ENCODE data around the gene C22orf39. TPM values are rescaled to one million over a fixed set of nuclear protein-coding genes. Genes with fewer than 3 reads are reported as not detected.

Gene C22orf39
- total and polyA plus RNA-seq, 2 donors (not counting 1 experiment from before 2014, with no cell fraction given): 15.9 to 16.2 TPM

GRCh38 chr22:19412478-19412877 lies 35.0 kb downstream of the C22orf39 start:
- H4K20me1 ChIP-seq (ENCODE audit: control insufficient read depth, extremely low read depth, insufficient read depth, low read length): no peaks in the 10 kb centered on the region
- H3K4me3 ChIP-seq (replicated peaks in 1 of 4; ENCODE audit: control extremely low read depth in 1 of 4, insufficient read depth in 1 of 4, low read depth in 3 of 4, low read length in 4 of 4): no peak overlapping the region
- peaks cover 37% of the 10 kb centered on the region for H3K79me2 ChIP-seq (ENCODE audit: control insufficient read depth, insufficient read depth, low read length)
- H3K27ac ChIP-seq (ENCODE audit: insufficient read depth, low read length): no peak overlapping the region
- no peaks in the 10 kb centered on the region for H3K4me1 ChIP-seq (ENCODE audit: control insufficient read depth, extremely low read depth, insufficient read depth, low read length)
- peaks cover 9% of the 10 kb centered on the region for H3K36me3 ChIP-seq (ENCODE audit: control insufficient read depth, insufficient read depth, low read length)
- H3K27me3 ChIP-seq (ENCODE audit: control insufficient read depth, insufficient read depth, low read length): no peaks in the 10 kb centered on the region
- TF ChIP-seq, protein P1, sequence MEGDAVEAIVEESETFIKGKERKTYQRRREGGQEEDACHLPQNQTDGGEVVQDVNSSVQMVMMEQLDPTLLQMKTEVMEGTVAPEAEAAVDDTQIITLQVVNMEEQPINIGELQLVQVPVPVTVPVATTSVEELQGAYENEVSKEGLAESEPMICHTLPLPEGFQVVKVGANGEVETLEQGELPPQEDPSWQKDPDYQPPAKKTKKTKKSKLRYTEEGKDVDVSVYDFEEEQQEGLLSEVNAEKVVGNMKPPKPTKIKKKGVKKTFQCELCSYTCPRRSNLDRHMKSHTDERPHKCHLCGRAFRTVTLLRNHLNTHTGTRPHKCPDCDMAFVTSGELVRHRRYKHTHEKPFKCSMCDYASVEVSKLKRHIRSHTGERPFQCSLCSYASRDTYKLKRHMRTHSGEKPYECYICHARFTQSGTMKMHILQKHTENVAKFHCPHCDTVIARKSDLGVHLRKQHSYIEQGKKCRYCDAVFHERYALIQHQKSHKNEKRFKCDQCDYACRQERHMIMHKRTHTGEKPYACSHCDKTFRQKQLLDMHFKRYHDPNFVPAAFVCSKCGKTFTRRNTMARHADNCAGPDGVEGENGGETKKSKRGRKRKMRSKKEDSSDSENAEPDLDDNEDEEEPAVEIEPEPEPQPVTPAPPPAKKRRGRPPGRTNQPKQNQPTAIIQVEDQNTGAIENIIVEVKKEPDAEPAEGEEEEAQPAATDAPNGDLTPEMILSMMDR (conservative IDR thresholded peaks at IDR 0.05 in 1 of 2, IDR thresholded peaks at IDR 0.05 in 1 of 2; ENCODE audit: low read depth in 1 of 2, low read length in 2 of 2): no peak
- TF ChIP-seq EZH2 (IDR thresholded peaks at IDR 0.05; ENCODE audit: low read length, missing control alignments): no peak
- no peak for DNase-seq (ENCODE audit: low read depth in 2 of 2)
- no peak overlapping the region for H3K9ac ChIP-seq (ENCODE audit: insufficient read depth, low read length)
- H3K9me3 ChIP-seq (ENCODE audit: control insufficient read depth, insufficient read depth, low read depth, low read length): no peaks in the 10 kb centered on the region
- no peak overlapping the region for H3K4me2 ChIP-seq (ENCODE audit: extremely low read depth, insufficient read depth, low read length)
- H2AFZ ChIP-seq (ENCODE audit: low read length): no peak overlapping the region

GRCh38 chr22:19411690-19412045 lies 35.8 kb downstream of the C22orf39 start:
- Histone ChIP-seq H3K9me3 (ENCODE audit: control insufficient read depth, insufficient read depth, low read depth, low read length) (no peaks in the 10 kb centered on the region), H3K27ac (ENCODE audit: insufficient read depth, low read length) (no peak overlapping the region), H4K20me1 (ENCODE audit: control insufficient read depth, extremely low read depth, insufficient read depth, low read length) (no peaks in the 10 kb centered on the region), H3K27me3 (ENCODE audit: control insufficient read depth, insufficient read depth, low read length) (no peaks in the 10 kb centered on the region), H3K4me3 (replicated peaks in 1 of 4; ENCODE audit: control extremely low read depth in 1 of 4, insufficient read depth in 1 of 4, low read depth in 3 of 4, low read length in 4 of 4) (no peak overlapping the region), H3K79me2 (ENCODE audit: control insufficient read depth, insufficient read depth, low read length) (peaks cover 31% of the 10 kb centered on the region), H3K4me1 (ENCODE audit: control insufficient read depth, extremely low read depth, insufficient read depth, low read length) (no peaks in the 10 kb centered on the region), H3K36me3 (ENCODE audit: control insufficient read depth, insufficient read depth, low read length) (peaks cover 9% of the 10 kb centered on the region), H3K9ac (ENCODE audit: insufficient read depth, low read length) (no peak overlapping the region), H2AFZ (ENCODE audit: low read length) (no peak overlapping the region), H3K4me2 (ENCODE audit: extremely low read depth, insufficient read depth, low read length) (no peak overlapping the region)
- no peak for DNase-seq (ENCODE audit: low read depth in 2 of 2)
- TF ChIP-seq EZH2 (IDR thresholded peaks at IDR 0.05; ENCODE audit: low read length, missing control alignments): no peak
- TF ChIP-seq, protein P1 (conservative IDR thresholded peaks at IDR 0.05 in 1 of 2, IDR thresholded peaks at IDR 0.05 in 1 of 2; ENCODE audit: low read depth in 1 of 2, low read length in 2 of 2): no peak

DNA sequence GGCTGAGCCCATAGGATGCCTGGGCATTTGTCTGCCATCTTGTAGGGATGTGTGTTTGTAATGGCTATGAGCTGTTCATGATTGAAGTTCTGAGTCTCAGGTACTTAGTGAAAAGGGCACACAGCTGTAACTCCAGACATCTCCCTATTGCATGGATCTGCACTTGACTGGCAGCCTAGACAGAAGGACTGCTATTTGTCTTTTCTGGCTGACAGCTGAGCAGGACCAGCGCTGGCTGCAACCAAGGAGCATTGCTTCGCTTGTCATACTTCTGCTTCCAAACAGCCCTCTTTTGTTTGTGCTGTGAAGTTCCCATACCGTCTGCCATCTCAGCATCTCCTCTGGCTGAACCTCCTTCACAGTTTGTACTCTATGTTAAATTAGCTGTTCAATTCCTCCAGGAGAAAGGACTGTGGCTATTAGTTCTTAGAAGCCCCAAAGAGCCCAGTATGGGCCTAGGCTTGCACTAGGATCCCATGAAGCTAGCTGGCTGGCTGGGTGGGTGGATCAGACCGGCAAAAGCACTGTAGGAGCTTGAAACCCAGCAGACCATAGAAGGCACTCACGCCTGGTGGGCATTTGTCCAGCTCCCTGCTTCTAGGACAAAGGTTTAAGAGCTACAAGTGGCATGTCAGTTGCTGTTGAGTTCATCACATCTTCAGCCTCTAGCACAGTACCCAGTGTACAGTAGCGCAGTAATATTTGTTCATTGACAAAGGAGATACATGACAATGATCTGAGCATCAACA lies 36.4 kb downstream of the C22orf39 start:
- no peaks in the 10 kb centered on the region for H3K9me3 ChIP-seq (ENCODE audit: control insufficient read depth, insufficient read depth, low read depth, low read length)
- no peak for TF ChIP-seq EZH2 (IDR thresholded peaks at IDR 0.05; ENCODE audit: low read length, missing control alignments)
- TF ChIP-seq, protein P1 (conservative IDR thresholded peaks at IDR 0.05 in 1 of 2, IDR thresholded peaks at IDR 0.05 in 1 of 2; ENCODE audit: low read depth in 1 of 2, low read length in 2 of 2): no peak
- peaks cover 26% of the 10 kb centered on the region for H3K79me2 ChIP-seq (ENCODE audit: control insufficient read depth, insufficient read depth, low read length)
- no peak overlapping the region for H2AFZ ChIP-seq (ENCODE audit: low read length)
- H3K4me2 ChIP-seq (ENCODE audit: extremely low read depth, insufficient read depth, low read length): no peak overlapping the region
- H3K36me3 ChIP-seq (ENCODE audit: control insufficient read depth, insufficient read depth, low read length): peaks cover 9% of the 10 kb centered on the region
- H4K20me1 ChIP-seq (ENCODE audit: control insufficient read depth, extremely low read depth, insufficient read depth, low read length): no peaks in the 10 kb centered on the region
- DNase-seq (ENCODE audit: low read depth in 2 of 2): no peak
- no peak overlapping the region for H3K9ac ChIP-seq (ENCODE audit: insufficient read depth, low read length)
- no peaks in the 10 kb centered on the region for H3K4me1 ChIP-seq (ENCODE audit: control insufficient read depth, extremely low read depth, insufficient read depth, low read length)
- H3K27ac ChIP-seq (ENCODE audit: insufficient read depth, low read length): no peak overlapping the region
- no peaks in the 10 kb centered on the region for H3K27me3 ChIP-seq (ENCODE audit: control insufficient read depth, insufficient read depth, low read length)
- H3K4me3 ChIP-seq (replicated peaks in 1 of 4; ENCODE audit: control extremely low read depth in 1 of 4, insufficient read depth in 1 of 4, low read depth in 3 of 4, low read length in 4 of 4): no peak overlapping the region
